B cell (primary cell): Measurements from ENCODE around the gene OMA1. TPM values are rescaled to one million over a fixed set of nuclear protein-coding genes. Genes with fewer than 3 reads are reported as not detected.

ENCODE experiments used
- ATAC-seq: fragments of 200-7000 bp; cut with Tn5 transposase; one replicate; pipeline ENCODE4 v1.10.0; 2021; ENCODE audit warnings: low read depth, mild to moderate bottlenecking, moderate number of reproducible peaks, moderate library complexity
- CTCF ChIA-PET: fragments of 350-600 bp; sonication (Branson Sonifier 250); formaldehyde crosslinking; loops from one replicate; lab custom pipeline; 2021; ENCODE audit warnings: antibody characterized with exemption, inconsistent platforms; lab: Charles Lee
- POLR2A ChIA-PET: fragments of 350-600 bp; sonication (Branson Sonifier 250); formaldehyde crosslinking; loops from one replicate; lab custom pipeline; 2021; ENCODE audit warnings: antibody characterized with exemption; lab: Charles Lee
- DNase-seq: peaks from one replicate; pipeline ENCODE4 v3.0.0; 2013
- H2AFZ ChIP-seq: 2 replicates; pipeline ENCODE4 v1.6.1; 2012; ENCODE audit warnings: mild to moderate bottlenecking, low read depth, low read length; ENCODE audit not compliant: insufficient read depth, poor library complexity, severe bottlenecking
- H3K27ac ChIP-seq, 2 donors: 1 replicate in 1 of 2; 2 replicates in 1 of 2; pipeline ENCODE4 v1.5.1; 2012 to 2013; ENCODE audit warnings: low read length in 2 of 2, mild to moderate bottlenecking in 2 of 2, moderate library complexity in 1 of 2
- H3K27me3 ChIP-seq, 4 experiments: fragments of 200-600 bp in 1 of 4; sonication (generic) in 1 of 4; replicated peaks in 1 of 4; 1 replicate in 2 of 4; 2 replicates in 2 of 4; pipeline versions ENCODE4 v1.6.1 to v1.7.0; 2013 to 2016; ENCODE audit warnings: low read length in 3 of 4, mild to moderate bottlenecking in 2 of 4, mixed read lengths in 1 of 4, moderate library complexity in 1 of 4; ENCODE audit not compliant: insufficient read depth in 4 of 4, control insufficient read depth in 3 of 4; ENCODE audit errors: control extremely low read depth in 1 of 4
- H3K36me3 ChIP-seq, 2 experiments: replicated peaks in 1 of 2; 1 replicate in 1 of 2; 2 replicates in 1 of 2; pipeline versions ENCODE4 v1.6.1 to v1.7.1; 2013; ENCODE audit warnings: low read length in 1 of 2; ENCODE audit not compliant: insufficient read depth in 2 of 2, control insufficient read depth in 1 of 2; ENCODE audit errors: control extremely low read depth in 1 of 2, extremely low read depth in 1 of 2
- H3K4me1 ChIP-seq, 2 donors: fragments of 200-600 bp in 1 of 2; sonication (generic) in 1 of 2; 1 replicate in 1 of 2; 2 replicates in 1 of 2; pipeline versions ENCODE4 v1.5.1 to v1.6.1; 2013 to 2017; ENCODE audit warnings: low read length in 2 of 2; ENCODE audit not compliant: control insufficient read depth in 2 of 2, insufficient read depth in 2 of 2
- H3K4me2 ChIP-seq: replicated peaks from 2 replicates; pipeline ENCODE3; 2012; ENCODE audit warnings: mild to moderate bottlenecking, low read depth, low read length; ENCODE audit not compliant: poor library complexity, severe bottlenecking
- H3K4me3 ChIP-seq, 5 experiments: fragments of 200-600 bp in 1 of 5; sonication (generic) in 1 of 5; 1 replicate in 3 of 5; 2 replicates in 2 of 5; pipeline versions ENCODE4 v1.5.1 to v1.7.0; 2011 to 2016; ENCODE audit warnings: low read length in 4 of 5, mild to moderate bottlenecking in 4 of 5, low read depth in 2 of 5, control low read depth in 1 of 5, moderate library complexity in 1 of 5; ENCODE audit not compliant: insufficient read depth in 1 of 5; ENCODE audit errors: control extremely low read depth in 1 of 5, extremely low read depth in 1 of 5
- H3K79me2 ChIP-seq: fragments of 200-600 bp; sonication (generic); one replicate; pipeline ENCODE4 v1.6.0; 2016; ENCODE audit warnings: low read length; ENCODE audit not compliant: control insufficient read depth, insufficient read depth
- H3K9ac ChIP-seq: fragments of 200-600 bp; sonication (generic); 2 replicates; pipeline ENCODE4 v1.6.1; 2017; ENCODE audit warnings: mild to moderate bottlenecking, low read length, moderate library complexity
- H3K9me3 ChIP-seq, 3 donors: one replicate each; pipeline versions ENCODE4 v1.6.1 to v1.7.1; 2013; ENCODE audit warnings: low read length in 2 of 3; ENCODE audit not compliant: control insufficient read depth in 2 of 3, insufficient read depth in 1 of 3; ENCODE audit errors: control extremely low read depth in 1 of 3
- H4K20me1 ChIP-seq: 2 replicates; pipeline ENCODE4 v1.6.0; 2012; ENCODE audit warnings: mild to moderate bottlenecking, low read length; ENCODE audit not compliant: insufficient read depth, control insufficient read depth, poor library complexity, severe bottlenecking
- H3K27ac Mint-ChIP-seq: one replicate; pipeline ENCODE4 v1.8.0; 2021; ENCODE audit warnings: mixed read lengths
- H3K27me3 Mint-ChIP-seq: one replicate; pipeline ENCODE4 v1.8.0; 2021; ENCODE audit warnings: mixed read lengths
- H3K4me1 Mint-ChIP-seq: one replicate; pipeline ENCODE4 v1.8.0; 2021; ENCODE audit warnings: mixed read lengths
- H3K4me3 Mint-ChIP-seq: one replicate; pipeline ENCODE4 v1.8.0; 2021; ENCODE audit warnings: mixed read lengths
- H3K9me3 Mint-ChIP-seq: one replicate; pipeline ENCODE4 v1.8.0; 2022; ENCODE audit warnings: mixed read lengths; ENCODE audit not compliant: insufficient read depth
- CTCF ChIP-seq: fragments of 200-600 bp; IDR thresholded peaks from one replicate; pipeline ENCODE4 v1.8.0; 2022; ENCODE audit warnings: antibody characterized with exemption, mild to moderate bottlenecking
- EZH2 ChIP-seq: IDR thresholded peaks from 2 replicates; pipeline ENCODE4 v1.6.1; 2012; ENCODE audit warnings: borderline replicate concordance, low read depth, mild to moderate bottlenecking, moderate library complexity, low read length; ENCODE audit not compliant: insufficient read depth, poor library complexity, severe bottlenecking
- WGBS: methylation state at CpG from one replicate; pipeline ENCODE4 v1.1.5; 2013; ENCODE audit warnings: missing lambda C conversion rate; ENCODE audit not compliant: insufficient coverage; 5-methylcytosine and 5-hydroxymethylcytosine counted together
- intact Hi-C: fragments of 100-400 bp; cut with micrococcal nuclease; formaldehyde crosslinking; loops from one replicate; pipeline ENCODE4 v1.10.0; 2022
- polyA plus RNA-seq: library from polyadenylated mRNA; depleted of rRNA; stranded (reverse); fragments of >200 nt; gene quantifications from 2 replicates; pipeline ENCODE4 v1.2.3, GENCODE V29; 2012
- total RNA-seq, 2 donors: library from RNA; stranded (reverse); fragments of 120-200 nt in 1 of 2; gene quantifications; 1 replicate in 1 of 2; 2 replicates in 1 of 2; pipeline versions ENCODE4 v1.2.3 to v1.2.4, GENCODE V29; 2013 to 2022

Gene OMA1
- total and polyA plus RNA-seq, 2 donors (not counting 1 experiment from before 2014, with no cell fraction given) = 22.8 to 67.5 TPM

GRCh38 chr1:58469016-58469415 is 77.5 kb downstream of the OMA1 start:
- ChIA-PET CTCF (interaction anchor here (0.7 to 1.0 kb wide), 2 partner anchors 10 kb away, joined by 4 to 5 read pairs; no protein-coding TSS in a partner anchor), POLR2A (no interaction called here)
- H3K36me3 ChIP-seq = peaks cover 0 to 9% of the 10 kb centered on the region in 2 experiments
- no peak overlapping the region for H3K4me3 ChIP-seq
- Mint-ChIP-seq H3K9me3 (no peaks in the 10 kb centered on the region), H3K27ac (no peak overlapping the region), H3K4me3 (no peak overlapping the region), H3K27me3 (no peaks in the 10 kb centered on the region), H3K4me1 (no peaks in the 10 kb centered on the region)
- no peak overlapping the region for H3K27ac ChIP-seq
- intact Hi-C loops = no loop called here
- H3K79me2 ChIP-seq = no peaks in the 10 kb centered on the region
- H2AFZ ChIP-seq = no peak overlapping the region
- no peaks in the 10 kb centered on the region for H4K20me1 ChIP-seq
- ATAC-seq (no peak), DNase-seq (no peak)
- no peak overlapping the region for H3K9ac ChIP-seq
- TF ChIP-seq CTCF (no peak), EZH2 (no peak)
- no peak overlapping the region for H3K4me2 ChIP-seq
- no peaks in the 10 kb centered on the region for H3K9me3 ChIP-seq
- no peaks in the 10 kb centered on the region for H3K4me1 ChIP-seq
- H3K27me3 ChIP-seq = no peaks in the 10 kb centered on the region

GRCh38 chr1:58468612-58469011 is 77.9 kb downstream of the OMA1 start:
- POLR2A ChIA-PET = no interaction called here

More at GRCh38 chr1:58468612-58469011, 77.9 kb downstream of the OMA1 start:
- CTCF ChIA-PET = no interaction called here
- H3K36me3 ChIP-seq = peaks cover 0 to 9% of the 10 kb centered on the region in 2 experiments
- no peak for DNase-seq
- no peak overlapping the region for H3K27ac ChIP-seq
- no peaks in the 10 kb centered on the region for H3K79me2 ChIP-seq
- Mint-ChIP-seq H3K27ac (no peak overlapping the region), H3K9me3 (no peaks in the 10 kb centered on the region), H3K4me1 (no peaks in the 10 kb centered on the region), H3K4me3 (no peak overlapping the region), H3K27me3 (no peaks in the 10 kb centered on the region)
- H3K4me3 ChIP-seq = no peak overlapping the region
- no peak overlapping the region for H3K9ac ChIP-seq
- no peaks in the 10 kb centered on the region for H4K20me1 ChIP-seq
- no peak for ATAC-seq
- intact Hi-C loops = no loop called here
- no peak for TF ChIP-seq CTCF
- TF ChIP-seq EZH2 = no peak
- no peak overlapping the region for H2AFZ ChIP-seq
- H3K9me3 ChIP-seq = no peaks in the 10 kb centered on the region
- 88% methylated on average over 1 of the region's 5 CpGs for WGBS
- no peaks in the 10 kb centered on the region for H3K4me1 ChIP-seq
- no peaks in the 10 kb centered on the region for H3K27me3 ChIP-seq
- no peak overlapping the region for H3K4me2 ChIP-seq
